Ramos (cell line): ENCODE measurements around the gene RPL36AL.
"Not testable (repeated sequence)": the region's sequence is repeated elsewhere in the genome, so short reads cannot be mapped to it uniquely, and the experiment has no call there.

Experiments
- in situ Hi-C: fragments of 300-500 bp; cut with MboI; formaldehyde crosslinking; loops from one replicate; pipeline ENCODE4 v1.14.3; 2022; ENCODE audit warnings: low sequenced_read_pairs; ENCODE audit not compliant: unreplicated experiment

Gene RPL36AL

DNA sequence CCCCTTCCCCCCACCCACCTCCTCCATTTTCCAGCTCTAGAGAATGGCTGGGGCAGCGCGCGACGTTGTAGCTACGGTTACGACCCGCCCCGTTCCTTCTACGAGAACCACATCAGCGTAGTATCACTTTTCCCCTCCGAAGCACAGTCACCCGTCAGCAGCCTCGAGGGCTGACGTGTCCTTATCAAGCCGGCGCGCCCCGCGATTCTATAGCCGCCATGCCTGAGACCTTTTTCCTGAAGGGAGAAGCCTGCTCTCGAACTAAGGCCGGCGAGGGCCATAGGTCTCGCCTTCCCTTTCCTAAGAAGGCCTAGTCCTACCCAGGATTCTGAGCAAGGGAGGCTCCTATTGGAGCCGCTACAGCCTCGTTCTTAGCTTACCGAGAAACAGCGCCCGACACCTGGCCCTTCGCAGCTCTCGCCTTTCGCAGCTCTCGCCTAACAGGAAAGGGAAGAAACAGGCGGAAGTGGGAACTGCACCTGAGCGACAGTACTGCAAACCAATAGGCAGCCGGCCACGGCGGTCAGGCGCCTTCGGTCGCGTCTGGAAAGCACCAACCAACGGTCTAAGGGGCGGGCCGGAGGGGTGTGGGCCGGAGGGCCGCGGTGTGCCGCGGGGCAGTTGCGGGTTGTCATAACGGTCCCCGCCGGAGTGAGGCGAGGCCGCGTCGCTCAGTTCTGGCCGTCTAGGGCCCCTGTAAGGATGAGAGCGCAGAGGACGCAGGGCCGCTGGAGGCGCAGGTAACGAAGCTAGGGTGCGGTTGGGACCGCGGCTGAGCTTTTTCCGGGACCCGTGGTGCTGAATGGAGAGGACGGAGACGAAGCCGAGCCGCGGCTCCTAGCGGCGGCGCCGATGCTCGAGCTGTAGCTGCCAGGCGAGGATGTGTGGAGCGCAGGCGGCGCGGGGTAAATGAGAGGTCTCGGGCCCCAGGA is at the start of gene RPL36AL, which contains the start of gene MGAT2:
Gene RPL36AL (minus strand): TSS at position 445 of the 932 bp plus-strand sequence. CDS start 1,522 bp downstream, outside the sequence.
Gene MGAT2 (plus strand): TSS at position 618 of the 932 bp plus-strand sequence. CDS start 470 bp downstream, outside the sequence.
- in situ Hi-C loops: no loop called here

DNA sequence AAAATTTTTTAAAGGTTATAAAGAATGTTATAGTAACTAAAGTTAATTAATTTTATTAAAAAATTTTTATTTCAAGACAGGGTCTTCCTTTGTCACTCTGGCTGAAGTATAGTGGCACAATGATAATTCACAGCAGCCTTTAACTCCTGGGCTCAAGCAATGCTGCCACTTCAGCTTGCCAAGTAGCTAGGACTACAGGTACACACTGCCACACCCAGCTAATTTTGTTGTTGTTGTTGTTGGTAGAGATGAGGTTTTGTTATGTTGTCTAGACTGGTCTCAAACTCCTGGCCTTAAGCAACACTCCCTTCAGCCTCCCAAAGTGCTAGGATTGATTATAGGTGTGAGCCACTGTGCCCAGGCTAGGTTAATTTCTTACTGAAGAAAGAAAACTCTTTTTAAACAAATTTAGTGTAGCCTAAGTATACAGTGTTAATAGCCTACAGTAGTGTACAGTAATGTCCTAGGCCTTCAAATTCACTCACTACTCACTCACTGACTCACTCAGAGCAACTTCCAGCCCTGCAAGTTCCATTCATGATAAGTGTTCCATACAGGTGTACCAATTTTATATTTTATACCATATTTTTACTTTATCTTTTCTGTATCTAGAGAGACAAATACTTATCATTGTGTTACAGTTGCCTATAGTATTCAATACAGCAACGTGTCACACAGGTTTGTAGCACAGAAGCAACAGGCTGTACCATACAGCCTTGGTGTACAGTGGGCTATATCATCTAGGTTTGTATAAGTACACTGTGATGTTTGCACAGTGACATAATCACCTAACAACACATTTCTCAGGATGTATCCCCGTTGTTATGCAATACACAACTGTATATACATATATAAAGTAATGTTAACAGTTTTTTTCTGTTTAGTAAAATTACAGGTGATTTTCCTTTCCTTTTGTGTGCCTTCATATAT is 39.4 kb upstream of the RPL36AL start:
- in situ Hi-C loops: no loop called here

DNA sequence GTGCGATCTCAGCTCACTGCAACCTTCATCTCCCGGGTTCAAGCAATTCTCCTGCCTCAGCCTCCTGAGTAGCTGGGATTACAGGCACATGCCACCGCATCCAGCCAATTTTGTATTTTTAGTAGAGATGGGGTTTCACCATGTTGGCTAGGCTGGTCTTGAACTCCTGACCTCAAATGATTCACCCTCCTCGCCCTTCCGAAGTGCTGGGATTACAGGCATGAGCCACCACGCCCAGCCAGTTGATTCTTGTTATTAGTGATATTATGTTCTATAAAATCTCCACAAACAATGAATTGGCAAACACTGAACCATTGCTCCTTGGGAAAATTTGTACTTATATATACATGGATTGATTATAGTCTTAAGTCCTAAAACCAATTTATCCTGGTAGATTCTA is 37.1 kb upstream of the RPL36AL start:
- in situ Hi-C loops: not testable (repeated sequence)

DNA sequence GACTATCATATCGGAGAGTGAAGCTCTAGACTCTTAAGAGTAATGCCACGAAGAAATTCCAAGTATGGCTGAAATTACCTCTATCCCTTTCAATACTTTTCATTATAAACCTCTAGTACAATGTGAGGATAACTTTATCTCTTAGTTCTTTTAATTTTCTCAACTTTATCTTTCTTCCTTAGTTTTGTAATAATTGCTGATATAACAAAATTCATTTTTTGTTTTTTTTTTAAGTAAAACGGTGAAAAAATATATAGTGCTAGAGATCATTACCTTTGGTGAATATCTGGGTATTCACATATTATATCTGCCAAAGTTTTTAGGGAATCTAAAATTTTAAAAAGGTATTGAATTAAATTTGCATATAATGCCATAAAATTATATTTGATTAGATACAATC is 34.1 kb upstream of the RPL36AL start:
- in situ Hi-C loops: no loop called here

DNA sequence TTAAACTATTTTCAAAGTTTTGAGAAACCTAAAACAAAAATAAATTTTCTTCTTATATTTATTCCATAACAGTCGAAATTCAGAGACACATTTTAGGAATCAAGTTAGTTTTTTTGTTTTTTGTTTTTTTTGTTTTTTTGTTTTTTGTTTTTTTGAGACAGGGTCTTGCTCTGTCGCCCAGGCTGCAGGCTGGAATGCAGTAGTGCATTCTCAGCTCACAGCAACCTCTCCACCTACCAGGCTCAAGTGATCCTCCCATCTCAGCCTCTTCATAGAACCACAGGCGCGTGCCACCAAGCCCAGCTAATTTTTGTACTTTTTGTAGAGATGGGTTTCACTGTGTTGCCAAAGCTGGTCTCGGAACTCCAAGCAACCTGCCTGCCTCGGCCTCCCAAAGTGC is 33.1 kb upstream of the RPL36AL start:
- in situ Hi-C loops: no loop called here

DNA sequence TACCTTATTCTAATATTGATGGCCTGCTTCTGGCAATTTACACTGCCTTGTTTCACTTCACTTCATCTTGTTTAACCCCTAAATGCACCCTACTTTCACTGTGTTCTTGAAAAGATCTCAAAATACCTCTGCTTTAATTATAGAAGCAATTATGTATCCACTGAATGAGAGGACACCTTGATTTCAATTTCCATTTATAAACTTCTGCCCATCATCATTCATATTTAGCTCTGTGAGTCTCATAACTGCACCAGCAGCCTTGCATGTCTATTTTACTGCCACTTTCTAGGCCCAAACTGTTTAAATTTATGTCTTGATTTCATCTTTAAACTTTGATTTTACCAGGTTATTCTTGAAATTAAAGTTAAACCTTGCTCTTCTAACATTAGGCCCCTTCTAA is 21.7 kb upstream of the RPL36AL start:
- in situ Hi-C loops: loop anchor here (25.0 kb wide), 1 partner anchor 470 kb away; the partner anchor contains the start of gene VCPKMT

DNA sequence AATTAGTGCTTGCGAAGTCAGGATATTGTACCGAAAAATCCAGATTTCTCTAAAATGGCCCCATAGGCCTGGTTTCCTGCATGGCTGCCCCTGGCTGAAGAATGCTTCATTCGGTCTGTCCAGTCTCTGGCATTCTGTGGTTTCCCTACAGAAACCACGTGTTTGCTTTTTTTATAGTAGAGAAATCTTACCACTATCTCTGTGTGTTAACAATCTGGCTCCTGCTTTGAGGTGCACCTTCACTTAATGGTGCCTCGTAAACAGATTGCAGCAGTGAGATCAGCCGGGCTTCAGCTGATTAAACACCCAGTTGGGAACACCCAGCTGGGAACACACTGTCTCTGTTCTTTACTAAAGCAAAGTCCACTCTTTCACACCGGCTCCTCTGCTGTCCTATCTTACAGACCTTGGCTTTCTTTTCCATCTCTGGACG is 21.3 kb upstream of the RPL36AL start:
- in situ Hi-C loops: loop anchor here (25.0 kb wide), 1 partner anchor 471 kb away; the partner anchor contains the start of gene VCPKMT

DNA sequence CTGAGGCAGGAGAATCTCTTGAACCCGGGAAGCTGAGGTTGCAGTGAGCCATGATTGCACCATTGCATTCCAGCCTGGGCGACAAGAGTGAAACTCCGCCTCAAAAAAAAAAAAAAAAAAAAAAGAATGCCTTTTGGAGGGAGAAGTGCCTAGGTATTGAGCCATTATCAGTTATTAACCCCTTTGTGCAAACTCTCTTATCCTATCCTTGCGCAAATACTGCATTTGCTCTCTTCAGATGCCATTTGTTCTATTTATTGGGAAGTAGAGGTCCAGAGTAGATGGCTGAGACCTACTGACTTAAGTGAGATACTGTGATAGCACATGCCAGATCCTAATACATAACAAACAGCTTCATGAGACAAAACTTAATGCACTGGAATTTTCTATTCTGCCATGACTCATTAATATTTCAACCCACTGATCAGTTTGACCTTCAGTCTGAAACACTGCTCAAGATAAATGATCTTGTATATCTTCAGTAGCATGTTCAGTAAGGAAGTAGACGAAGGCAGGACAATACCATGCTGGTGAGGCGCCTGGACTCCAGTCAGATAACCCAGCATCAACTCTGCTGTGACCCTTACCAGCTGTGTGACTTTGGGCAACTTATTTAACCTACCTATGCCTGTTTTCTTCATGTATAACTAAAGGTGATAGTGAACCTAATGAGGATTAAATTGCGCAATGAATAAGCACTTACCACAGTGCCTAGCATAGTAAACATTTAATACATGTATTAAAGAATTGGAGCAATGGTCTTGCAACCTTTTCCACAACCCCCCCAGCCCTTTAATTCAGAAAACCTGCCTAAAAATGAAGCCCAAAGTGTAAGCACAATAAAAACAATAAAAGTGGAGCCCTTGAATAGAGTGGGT is 20.4 kb upstream of the RPL36AL start:
- in situ Hi-C loops: loop anchor here (25.0 kb wide), 1 partner anchor 472 kb away; the partner anchor contains the start of gene VCPKMT

DNA sequence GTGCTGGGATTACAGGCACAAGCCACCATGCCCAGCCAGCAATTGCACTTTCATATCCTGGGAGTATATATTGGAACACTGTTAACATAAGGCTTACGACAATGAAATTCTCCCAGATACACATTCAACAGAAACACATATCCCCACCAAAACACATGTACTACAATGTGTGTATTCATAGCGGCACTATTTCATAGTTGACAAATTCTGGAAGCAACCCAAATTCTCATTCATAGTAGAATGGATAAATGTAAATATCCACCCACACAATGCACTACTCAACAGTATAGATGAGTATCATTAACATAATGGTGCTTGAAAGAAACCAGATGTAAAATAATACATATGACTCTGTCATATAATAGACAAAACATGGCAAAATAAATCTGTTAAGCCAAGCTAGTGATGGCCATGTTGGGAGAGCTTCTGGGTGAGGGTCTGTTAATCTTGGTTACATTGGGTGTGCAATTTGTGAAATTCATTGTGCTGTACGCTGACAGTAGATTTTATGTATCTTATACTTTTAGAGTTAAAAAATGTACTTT is 17.2 kb upstream of the RPL36AL start:
- in situ Hi-C loops: loop anchor here (10.0 to 25.0 kb wide), 2 partner anchors 217 to 475 kb away; partner anchors contain the start of genes NEMF and VCPKMT

DNA sequence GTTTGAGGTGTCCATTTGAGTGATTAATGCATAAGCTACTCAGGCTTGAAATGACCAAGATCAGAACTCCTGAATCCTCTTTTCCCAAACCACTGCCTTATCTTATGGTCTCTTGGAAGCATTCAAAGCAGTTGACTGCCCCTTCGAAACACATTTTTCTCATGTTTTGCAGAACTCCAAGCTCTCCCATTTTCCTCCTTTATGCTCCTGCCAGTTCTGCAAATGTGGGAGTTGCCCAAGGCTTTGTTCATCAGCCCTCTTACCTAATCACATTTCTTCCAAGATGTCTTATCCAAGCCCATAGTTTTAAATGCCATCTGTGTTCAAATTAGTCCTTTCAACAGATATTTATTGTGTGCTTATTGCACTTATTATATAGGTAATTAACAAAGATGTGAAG is 16.4 kb upstream of the RPL36AL start:
- in situ Hi-C loops: loop anchor here (10.0 to 25.0 kb wide), 2 partner anchors 218 to 475 kb away; partner anchors contain the start of genes NEMF and VCPKMT

DNA sequence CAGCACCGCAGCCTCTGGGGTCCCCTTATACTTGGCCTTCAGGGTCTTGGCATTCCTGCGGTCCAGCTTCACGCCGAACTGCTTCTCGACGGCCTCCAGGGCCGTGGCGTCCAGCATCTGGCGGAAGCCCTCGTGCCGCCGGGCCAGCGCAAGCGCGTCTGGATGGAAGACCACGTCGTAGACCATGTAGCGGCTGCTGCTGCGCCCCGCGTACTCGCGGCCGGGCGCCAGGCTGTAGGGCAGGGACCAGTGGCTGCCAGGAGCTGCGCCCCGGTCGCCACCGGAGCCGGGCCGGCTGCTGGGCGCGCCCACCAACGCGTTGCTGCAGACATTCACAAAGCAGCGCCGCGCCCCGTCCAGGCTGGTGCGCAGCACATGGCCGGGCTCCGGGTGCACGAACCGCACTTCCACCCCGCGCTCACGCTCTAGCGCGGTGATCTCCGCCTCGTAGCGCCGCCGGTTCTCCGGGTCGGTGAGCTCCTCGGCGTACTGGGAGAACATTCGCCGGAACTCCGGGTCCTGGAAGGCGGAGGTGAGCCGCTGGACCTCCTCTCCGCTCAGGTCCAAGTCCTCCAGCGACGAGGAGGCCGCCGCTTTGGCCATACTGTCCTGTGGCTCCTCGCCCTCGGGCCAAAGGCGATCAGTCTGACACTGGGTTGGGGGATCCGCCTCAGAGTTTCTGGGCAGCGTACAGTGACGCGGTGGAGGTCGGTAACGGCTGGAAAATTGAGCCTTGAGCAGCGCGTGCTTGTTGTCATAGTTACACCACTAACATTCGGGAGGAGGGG is 14.3 kb upstream of the RPL36AL start, which contains the start of gene DNAAF2:
Gene DNAAF2 (minus strand): TSS at position 698 of the 788 bp plus-strand sequence. CDS start 95 bp downstream, at position 603.
- in situ Hi-C loops: loop anchor here (10.0 to 25.0 kb wide), 2 partner anchors 220 to 478 kb away; partner anchors contain the start of genes NEMF and VCPKMT

DNA sequence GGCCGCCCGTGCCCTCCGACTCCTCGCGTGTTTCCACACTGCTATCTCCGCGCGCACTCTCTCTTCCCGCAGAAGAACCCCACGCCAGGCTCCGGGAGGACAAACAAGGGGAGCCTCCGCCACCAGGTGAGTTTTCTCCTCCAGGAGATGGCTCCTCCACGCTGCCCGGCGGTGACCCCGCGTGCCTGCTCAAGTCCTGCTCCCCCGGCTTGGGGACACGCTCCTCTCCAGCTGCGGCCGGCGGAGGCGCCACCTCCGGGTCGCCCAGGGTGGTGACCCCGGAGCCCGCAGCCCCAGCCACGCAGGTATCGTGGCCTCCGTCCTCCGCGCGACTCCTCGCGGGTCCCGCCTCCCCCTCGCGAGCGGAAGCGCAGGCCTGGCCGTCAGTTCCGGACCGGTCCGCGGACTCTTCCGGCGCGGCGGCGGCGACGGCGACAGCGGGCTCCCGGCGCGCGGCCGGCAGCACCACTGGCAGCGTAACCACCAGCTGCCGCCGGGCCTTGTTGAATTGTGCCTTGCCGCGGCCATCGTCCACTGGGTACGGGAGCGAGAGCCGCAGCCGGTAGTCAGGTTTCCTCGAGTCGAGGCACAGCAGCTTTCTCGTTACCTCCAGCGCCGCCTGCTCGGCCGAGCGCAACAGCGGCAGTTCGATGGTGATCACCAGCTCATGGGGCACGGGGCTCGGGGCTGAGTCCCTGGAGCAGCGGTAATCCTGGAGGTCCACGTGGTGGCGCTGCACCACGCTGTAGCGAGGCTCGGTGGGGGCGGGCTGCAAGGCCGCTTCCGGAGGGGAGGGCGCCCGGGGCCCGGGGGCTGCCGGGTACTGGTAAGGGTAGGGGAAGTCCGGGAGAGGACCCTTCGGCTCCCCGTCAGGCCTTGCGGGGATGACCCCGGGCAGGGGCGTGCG is 13.5 kb upstream of the RPL36AL start:
- in situ Hi-C loops: loop anchor here (10.0 to 25.0 kb wide), 2 partner anchors 221 to 478 kb away; partner anchors contain the start of genes NEMF and VCPKMT

DNA sequence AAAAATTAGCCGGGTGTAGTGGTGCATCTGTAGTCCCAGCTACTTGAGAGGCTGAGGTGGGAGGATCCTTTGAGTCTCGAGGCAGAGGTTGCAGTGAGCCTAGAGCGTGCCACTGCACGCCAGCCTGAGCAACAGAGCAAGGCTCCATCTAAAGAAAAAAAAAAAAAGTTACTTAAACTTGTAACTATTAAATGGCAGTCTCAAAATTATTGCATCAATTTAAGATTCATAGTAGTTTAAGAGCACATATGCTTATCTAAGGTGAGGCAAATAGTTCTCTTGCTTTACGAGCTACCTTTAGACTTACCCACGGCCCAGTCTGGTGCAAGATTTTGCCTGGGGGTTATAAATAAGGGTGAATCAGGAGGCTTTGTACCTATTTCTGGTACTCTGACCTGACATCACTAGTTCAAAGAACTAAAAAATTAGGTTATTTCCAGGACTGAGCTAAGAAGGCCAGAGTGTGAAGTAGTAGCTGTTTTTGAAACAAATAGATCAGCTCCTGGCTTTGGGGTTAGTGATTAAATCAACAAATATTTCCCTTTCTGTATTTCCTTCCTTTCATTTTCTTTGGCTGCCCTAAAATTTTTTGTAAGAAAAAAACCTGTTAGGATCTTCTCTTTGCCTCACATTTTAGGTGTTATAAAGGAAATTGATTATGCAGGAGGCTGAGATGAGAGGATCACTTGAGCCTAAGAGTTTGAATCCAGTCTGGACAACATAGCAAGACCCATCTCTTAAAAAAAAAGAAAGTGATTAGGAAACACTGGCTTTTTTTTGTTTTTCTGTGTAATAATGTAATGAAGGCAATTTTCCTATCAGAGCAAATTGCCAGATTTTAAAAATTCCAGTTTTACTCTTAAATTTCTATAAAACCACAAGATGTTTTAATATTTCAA is 3.8 kb upstream of the RPL36AL start:
- in situ Hi-C loops: no loop called here

DNA sequence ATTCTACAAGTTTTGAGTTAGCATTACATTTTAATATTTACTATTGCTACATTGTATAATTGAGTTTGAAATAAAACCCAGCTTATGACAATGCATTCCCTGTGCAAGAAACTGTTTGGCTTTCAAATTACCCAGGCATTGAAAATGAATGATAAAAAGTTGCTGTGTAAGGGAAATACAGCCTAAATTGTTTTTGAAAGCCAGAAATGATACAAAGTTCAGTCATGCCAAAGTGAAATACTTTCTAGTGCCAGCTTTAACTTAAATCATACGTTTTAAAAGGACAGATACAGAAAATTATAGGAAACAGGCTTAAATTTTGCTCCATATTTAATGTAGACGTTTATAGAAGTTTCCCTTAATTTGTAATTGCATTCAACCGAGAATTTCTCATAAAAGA is 3.0 kb upstream of the RPL36AL start:
- in situ Hi-C loops: no loop called here

DNA sequence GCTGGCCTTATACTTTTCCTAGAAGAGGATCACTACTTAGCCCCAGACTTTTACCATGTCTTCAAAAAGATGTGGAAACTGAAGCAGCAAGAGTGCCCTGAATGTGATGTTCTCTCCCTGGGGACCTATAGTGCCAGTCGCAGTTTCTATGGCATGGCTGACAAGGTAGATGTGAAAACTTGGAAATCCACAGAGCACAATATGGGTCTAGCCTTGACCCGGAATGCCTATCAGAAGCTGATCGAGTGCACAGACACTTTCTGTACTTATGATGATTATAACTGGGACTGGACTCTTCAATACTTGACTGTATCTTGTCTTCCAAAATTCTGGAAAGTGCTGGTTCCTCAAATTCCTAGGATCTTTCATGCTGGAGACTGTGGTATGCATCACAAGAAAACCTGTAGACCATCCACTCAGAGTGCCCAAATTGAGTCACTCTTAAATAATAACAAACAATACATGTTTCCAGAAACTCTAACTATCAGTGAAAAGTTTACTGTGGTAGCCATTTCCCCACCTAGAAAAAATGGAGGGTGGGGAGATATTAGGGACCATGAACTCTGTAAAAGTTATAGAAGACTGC is 1.7 kb upstream of the RPL36AL start:
- in situ Hi-C loops: no loop called here
